Measurements from ENCODE around the gene CRYGD.

The CRYGD gene

DNA sequence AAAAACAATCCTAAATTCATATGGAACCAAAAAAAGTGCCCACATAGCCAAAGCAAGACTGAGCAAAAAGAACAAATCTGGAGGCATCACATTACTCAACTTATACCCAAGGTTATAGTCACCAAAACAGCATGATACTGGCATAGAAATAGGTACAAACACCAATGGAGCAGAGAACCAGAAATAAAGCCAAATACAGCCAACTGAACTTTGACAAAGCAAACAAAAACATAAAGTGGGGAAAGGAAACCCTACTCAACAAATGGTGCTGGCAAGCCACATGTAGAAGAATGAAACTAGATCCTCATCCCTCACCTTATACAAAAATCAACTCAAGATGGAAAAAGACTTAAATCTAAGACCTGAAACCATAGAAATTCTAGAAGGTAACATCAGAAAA is 40.5 kb downstream of the CRYGD start:
- DNase-seq (ENCODE audit: low spot score), result no peak

DNA sequence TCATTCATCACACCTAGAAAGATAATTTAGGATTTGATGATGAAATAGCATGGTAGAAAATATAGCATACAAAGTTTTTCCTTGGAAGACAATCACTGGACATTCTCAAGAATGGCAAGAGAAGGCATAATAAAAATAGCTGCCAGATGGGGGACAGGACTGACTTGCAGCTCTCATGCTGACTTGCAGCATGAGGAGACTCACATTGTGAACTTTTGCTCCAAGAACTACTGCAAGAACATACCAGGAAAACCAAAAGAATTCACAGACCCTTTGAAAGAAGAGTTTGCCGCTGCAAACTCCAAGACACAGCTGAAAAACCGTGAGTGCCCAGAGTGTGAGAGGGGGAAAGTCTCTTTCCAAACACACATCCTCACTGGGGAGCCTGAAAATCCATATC is 47.0 kb downstream of the CRYGD start:
- peak; percentile 20 for DNase-seq (ENCODE audit: low spot score)

DNA sequence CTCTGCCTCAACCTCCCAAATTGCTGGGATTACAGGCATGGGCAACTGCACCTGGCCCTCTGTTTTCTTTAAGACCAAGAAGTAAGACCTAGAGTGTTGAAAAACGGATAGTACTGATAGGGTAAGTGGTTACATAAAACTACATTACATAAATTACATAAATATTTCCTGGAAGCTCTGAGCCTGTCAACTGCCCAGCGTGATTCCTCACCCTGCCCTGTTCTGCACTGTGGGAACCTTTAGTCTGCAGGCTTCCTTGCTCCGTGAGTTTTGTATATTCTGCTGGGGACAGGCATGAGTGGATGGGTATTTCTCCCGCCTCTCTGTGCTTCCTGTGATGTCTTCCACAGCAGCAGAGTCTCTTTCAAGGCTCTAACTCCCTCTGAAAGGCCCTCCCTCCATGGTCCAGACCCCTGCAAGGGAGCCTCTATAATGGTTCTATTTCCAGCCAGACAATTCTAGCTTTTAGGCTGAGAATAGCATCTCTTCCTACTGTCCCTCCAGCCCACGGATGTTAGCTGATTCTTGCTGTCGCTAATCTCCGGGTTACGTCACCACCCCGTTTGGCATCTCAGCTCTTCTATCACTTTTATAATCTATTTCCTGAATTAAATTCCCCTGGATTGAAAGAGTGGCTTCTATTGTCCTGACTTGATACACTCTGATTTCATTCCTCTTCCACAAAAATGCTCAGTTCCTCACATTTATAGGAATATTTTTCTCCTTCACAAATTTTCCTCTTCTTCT is 49.5 kb downstream of the CRYGD start:
- DNase-seq (ENCODE audit: low spot score), result no peak

DNA sequence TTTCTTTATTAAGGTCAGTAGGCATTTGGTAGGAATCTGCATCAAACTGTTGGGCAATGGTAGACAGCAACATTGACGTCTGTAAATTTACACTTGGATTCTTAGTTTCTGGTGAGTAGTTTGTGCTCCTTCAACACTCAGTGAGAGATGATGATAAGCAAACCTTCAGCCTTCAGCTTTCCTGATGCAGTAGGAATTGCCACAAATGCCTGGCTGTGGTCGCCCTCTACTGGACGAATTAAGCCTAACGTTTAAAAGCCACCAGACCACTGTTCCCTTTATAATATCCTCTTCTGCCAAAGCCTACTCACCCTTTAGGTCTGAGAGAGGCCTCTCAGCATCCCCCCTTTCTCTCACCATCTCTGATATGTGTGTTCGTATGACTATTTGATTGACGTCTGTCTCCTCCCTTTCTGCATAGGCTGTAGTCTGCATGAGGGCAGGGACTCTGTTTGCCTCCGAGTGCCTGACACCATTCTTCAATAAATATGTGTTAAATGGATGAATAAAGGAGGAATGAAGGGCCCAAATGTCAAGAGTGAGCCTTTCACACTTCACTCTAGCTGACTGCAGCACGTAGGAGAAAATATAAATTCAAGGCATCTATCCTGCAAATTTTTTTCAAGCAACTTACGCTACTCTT is 52.0 kb downstream of the CRYGD start:
- peak; percentile 75 for DNase-seq (ENCODE audit: low spot score)

Data from AG20443 (cell line).